ENCODE data around the gene ESRRB.

The ESRRB gene

DNA sequence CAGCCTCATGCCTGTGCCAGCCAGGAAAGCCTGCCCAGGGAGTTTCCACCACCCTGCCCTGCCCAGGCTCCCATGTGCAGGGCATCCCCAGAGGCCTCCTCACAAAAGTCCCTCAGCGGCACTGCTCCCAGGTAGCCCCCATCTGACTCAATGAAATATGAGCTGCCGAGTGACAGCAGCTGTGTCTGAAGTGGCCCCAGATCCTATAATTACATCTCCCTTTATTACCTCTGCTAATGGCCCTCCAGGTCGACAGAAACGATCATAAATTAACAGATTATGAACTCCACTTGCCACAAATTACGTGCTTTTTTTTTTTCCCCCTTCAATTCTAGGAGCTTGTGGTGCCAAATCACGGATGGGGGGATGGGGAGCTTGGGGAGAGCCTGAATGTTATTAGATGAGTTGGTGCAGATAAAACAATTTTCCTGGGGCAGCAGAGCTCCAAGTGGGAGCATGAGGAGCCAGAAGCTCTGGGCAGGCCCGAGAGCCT, 110.4 kb downstream of the ESRRB start (continued):
- TF ChIP-seq ZNF837 (tag by site-specific recombination; IDR thresholded peaks at IDR 0.05) (no peak), ZNF544 (tag by site-specific recombination; IDR thresholded peaks at IDR 0.05) (no peak), ZNF366 (tag by site-specific recombination; conservative IDR thresholded peaks at IDR 0.05) (peak; percentile 98), ZNF140 (tag by site-specific recombination; IDR thresholded peaks at IDR 0.05) (no peak), ZIC2 (tag by site-specific recombination; IDR thresholded peaks at IDR 0.05) (peak; percentile 99), ZNF76 (tag by site-specific recombination; IDR thresholded peaks at IDR 0.05; ENCODE audit: borderline replicate concordance, low read depth) (peak; percentile 84), ZNF184 (tag by site-specific recombination; IDR thresholded peaks at IDR 0.05) (peak; percentile 87), KLF9 (tag by site-specific recombination; IDR thresholded peaks at IDR 0.05; ENCODE audit: low read depth) (0 out of 2 replicates have a peak, but pooled peaks have one; percentile 14), GFI1B (tag by site-specific recombination; IDR thresholded peaks at IDR 0.05) (peak; percentile 99), OVOL3 (tag by site-specific recombination; IDR thresholded peaks at IDR 0.05) (peak; percentile 95), PRDM1 (tag by site-specific recombination; IDR thresholded peaks at IDR 0.05) (peak; percentile 56; the same call in 1 of the 2 replicates), ZNF132 (tag by site-specific recombination; IDR thresholded peaks at IDR 0.05; ENCODE audit: borderline replicate concordance) (no peak), ZNF394 (tag by site-specific recombination; IDR thresholded peaks at IDR 0.05; ENCODE audit: borderline replicate concordance) (peak; percentile 75), GLI2 (tag by site-specific recombination; IDR thresholded peaks at IDR 0.05; ENCODE audit: borderline replicate concordance, low read depth) (peak; percentile 98), ZNF157 (tag by site-specific recombination; IDR thresholded peaks at IDR 0.05) (no peak), SCRT1 (tag by site-specific recombination; IDR thresholded peaks at IDR 0.05; ENCODE audit: borderline replicate concordance) (peak; percentile 77; the same call in 1 of the 2 replicates), SP3 (tag by site-specific recombination; IDR thresholded peaks at IDR 0.05) (no peak), GLIS2 (tag by site-specific recombination; IDR thresholded peaks at IDR 0.05) (peak; percentile 67), ZBTB1 (tag by site-specific recombination; IDR thresholded peaks at IDR 0.05) (peak; percentile 94), GLIS1 (tag by site-specific recombination; IDR thresholded peaks at IDR 0.05) (peak; percentile 99), ZNF660 (tag by site-specific recombination; IDR thresholded peaks at IDR 0.05) (peak; percentile 58; the same call in 1 of the 2 replicates), ZBTB8A (tag by site-specific recombination; IDR thresholded peaks at IDR 0.05) (peak; percentile 85), ZNF341 (tag by site-specific recombination; IDR thresholded peaks at IDR 0.05; ENCODE audit: low read depth) (peak; percentile 59), ZNF626 (tag by site-specific recombination; IDR thresholded peaks at IDR 0.05) (no peak), KLF10 (tag by site-specific recombination; IDR thresholded peaks at IDR 0.05) (peak; percentile 80), ZNF548 (tag by site-specific recombination; IDR thresholded peaks at IDR 0.05) (no peak), ZNF146 (tag by site-specific recombination; IDR thresholded peaks at IDR 0.05) (peak; percentile 73)
- TF ChIP-seq, protein P1, sequence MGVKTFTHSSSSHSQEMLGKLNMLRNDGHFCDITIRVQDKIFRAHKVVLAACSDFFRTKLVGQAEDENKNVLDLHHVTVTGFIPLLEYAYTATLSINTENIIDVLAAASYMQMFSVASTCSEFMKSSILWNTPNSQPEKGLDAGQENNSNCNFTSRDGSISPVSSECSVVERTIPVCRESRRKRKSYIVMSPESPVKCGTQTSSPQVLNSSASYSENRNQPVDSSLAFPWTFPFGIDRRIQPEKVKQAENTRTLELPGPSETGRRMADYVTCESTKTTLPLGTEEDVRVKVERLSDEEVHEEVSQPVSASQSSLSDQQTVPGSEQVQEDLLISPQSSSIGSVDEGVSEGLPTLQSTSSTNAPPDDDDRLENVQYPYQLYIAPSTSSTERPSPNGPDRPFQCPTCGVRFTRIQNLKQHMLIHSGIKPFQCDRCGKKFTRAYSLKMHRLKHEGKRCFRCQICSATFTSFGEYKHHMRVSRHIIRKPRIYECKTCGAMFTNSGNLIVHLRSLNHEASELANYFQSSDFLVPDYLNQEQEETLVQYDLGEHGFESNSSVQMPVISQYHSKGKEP (tag by site-specific recombination; IDR thresholded peaks at IDR 0.05): peak; percentile 91
- TF ChIP-seq, protein P2, sequence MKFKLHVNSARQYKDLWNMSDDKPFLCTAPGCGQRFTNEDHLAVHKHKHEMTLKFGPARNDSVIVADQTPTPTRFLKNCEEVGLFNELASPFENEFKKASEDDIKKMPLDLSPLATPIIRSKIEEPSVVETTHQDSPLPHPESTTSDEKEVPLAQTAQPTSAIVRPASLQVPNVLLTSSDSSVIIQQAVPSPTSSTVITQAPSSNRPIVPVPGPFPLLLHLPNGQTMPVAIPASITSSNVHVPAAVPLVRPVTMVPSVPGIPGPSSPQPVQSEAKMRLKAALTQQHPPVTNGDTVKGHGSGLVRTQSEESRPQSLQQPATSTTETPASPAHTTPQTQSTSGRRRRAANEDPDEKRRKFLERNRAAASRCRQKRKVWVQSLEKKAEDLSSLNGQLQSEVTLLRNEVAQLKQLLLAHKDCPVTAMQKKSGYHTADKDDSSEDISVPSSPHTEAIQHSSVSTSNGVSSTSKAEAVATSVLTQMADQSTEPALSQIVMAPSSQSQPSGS (tag by site-specific recombination; IDR thresholded peaks at IDR 0.05; ENCODE audit: low read depth): peak; percentile 81
- TF ChIP-seq, protein P3, sequence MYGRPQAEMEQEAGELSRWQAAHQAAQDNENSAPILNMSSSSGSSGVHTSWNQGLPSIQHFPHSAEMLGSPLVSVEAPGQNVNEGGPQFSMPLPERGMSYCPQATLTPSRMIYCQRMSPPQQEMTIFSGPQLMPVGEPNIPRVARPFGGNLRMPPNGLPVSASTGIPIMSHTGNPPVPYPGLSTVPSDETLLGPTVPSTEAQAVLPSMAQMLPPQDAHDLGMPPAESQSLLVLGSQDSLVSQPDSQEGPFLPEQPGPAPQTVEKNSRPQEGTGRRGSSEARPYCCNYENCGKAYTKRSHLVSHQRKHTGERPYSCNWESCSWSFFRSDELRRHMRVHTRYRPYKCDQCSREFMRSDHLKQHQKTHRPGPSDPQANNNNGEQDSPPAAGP (tag by site-specific recombination; IDR thresholded peaks at IDR 0.05): peak; percentile 94
- TF ChIP-seq, protein P4, sequence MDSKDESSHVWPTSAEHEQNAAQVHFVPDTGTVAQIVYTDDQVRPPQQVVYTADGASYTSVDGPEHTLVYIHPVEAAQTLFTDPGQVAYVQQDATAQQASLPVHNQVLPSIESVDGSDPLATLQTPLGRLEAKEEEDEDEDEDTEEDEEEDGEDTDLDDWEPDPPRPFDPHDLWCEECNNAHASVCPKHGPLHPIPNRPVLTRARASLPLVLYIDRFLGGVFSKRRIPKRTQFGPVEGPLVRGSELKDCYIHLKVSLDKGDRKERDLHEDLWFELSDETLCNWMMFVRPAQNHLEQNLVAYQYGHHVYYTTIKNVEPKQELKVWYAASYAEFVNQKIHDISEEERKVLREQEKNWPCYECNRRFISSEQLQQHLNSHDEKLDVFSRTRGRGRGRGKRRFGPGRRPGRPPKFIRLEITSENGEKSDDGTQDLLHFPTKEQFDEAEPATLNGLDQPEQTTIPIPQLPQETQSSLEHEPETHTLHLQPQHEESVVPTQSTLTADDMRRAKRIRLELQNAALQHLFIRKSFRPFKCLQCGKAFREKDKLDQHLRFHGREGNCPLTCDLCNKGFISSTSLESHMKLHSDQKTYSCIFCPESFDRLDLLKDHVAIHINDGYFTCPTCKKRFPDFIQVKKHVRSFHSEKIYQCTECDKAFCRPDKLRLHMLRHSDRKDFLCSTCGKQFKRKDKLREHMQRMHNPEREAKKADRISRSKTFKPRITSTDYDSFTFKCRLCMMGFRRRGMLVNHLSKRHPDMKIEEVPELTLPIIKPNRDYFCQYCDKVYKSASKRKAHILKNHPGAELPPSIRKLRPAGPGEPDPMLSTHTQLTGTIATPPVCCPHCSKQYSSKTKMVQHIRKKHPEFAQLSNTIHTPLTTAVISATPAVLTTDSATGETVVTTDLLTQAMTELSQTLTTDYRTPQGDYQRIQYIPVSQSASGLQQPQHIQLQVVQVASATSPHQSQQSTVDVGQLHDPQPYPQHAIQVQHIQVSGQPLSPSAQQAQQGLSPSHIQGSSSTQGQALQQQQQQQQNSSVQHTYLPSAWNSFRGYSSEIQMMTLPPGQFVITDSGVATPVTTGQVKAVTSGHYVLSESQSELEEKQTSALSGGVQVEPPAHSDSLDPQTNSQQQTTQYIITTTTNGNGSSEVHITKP (tag by site-specific recombination; IDR thresholded peaks at IDR 0.05): peak; percentile 75
